Tongue (tissue), 2 donors: ENCODE measurements around the gene HJURP. TPM values are rescaled to one million over a fixed set of nuclear protein-coding genes. Genes with fewer than 3 reads are reported as not detected.

ENCODE experiments used
- DNase-seq: peaks from one replicate; pipeline ENCODE4 v3.0.0-alpha.2; 2015
- total RNA-seq: library from RNA; depleted of rRNA; stranded (reverse); fragments of >200 nt; gene quantifications from one replicate; pipeline ENCODE4 v1.2.3, GENCODE V29; 2014

The HJURP gene
- total RNA-seq, 1 donor from 2014 or later = 9.8 TPM

DNA sequence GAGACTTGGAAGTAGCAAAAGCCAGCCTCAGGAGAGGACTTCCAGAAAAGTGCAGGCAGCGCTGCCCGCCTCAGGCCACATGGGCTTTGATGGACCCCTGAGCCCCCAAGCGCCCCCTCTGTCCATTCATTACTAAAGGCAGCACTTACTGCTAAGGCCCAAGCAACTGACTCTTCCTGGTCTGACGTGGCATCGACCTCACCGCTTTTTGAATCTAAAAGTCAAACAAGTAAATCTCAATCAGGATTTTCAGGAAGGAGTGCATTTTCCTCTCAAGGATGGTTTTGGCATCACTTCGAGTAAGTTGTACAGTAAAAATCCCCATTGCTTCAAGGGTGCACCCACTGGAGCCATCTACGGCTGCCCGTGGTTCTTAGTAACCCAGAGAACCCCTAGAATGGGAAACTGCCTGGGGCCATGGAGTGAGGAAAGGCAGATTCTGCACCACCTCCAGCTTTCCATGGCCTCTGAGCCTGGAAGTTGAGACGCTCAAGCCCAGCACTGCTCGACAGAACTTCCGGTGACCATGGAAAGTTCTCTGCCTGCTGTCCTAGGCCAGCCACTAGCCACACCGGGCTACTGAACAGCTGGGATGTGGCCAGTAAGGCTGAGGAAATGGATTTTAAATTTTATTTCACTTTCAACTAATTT lies 7.0 kb downstream of the HJURP start:
- no peak for DNase-seq

DNA sequence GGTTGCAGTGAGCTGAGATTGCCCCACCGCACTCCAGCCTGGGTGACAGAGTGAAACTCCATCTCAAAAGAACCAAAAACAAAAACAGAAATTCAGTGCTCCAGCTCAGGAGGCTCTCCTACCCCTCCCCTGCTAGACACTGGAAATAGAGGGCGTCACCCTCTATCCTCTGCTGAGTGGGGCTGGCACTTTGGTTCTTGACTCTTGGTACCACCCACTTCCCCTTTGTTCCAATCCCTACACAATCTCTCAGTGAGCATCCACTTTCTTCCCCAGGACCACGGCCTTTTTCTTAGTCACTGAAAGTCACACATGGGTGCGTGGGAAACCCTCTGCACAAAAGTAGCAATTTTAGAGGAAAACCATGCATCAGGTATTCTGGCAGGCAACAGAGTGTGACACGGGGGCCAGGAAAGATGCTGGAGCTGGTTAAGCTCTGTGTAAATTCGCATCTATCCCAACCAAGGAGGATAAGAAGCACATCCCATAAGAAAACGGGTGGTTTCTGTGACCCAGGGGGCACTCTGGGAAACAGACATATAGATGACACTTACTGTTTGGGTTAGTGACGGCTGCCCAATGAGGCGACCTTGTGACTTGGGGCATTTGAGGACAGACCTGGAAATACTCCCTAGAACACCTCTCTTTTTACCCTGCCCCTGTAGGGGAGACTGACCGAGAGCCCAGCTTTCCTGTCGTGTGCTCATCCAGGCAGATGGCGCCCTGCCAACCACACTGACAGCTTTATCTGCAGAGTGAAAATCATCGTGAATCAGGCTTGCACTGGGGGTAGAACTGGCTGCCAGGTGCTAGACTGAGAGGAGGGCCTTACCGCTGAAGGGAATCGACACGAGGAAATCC lies 7.7 kb downstream of the HJURP start:
- no peak for DNase-seq

DNA sequence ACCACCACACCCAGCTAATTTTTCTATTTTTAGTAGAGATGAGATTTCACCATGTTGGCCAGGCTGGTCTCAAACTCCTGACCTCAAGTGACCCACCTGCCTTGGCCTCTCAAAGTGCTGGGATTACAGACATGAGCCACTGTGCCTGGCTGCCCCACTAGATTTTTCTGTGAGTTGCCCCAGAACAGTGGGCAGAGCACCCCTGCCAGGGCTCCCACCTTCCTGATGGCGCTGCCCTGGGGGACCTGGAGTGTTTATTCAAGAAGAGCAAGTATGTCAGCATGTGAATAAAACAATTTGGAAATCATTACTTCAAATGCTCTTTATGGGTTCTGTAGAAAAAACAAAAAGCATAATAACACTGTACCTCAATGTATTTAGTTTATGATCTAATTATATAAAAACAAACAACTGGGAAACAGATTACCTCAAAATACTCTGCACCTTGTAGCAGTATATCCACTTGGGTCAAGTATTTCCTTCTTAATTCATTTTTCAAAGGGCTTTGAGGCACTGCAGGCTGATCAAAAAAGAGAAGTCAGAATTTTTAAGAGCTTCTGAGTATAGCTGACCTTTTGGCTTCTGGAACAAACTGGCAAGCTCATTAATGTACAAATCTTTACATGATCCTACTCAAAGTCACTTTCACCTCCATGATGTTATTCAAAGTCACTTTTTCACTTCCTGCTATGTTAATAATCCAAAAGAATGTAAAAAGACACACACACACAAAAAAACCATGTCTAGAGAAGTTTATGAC lies 8.9 kb downstream of the HJURP start:
- no peak for DNase-seq

DNA sequence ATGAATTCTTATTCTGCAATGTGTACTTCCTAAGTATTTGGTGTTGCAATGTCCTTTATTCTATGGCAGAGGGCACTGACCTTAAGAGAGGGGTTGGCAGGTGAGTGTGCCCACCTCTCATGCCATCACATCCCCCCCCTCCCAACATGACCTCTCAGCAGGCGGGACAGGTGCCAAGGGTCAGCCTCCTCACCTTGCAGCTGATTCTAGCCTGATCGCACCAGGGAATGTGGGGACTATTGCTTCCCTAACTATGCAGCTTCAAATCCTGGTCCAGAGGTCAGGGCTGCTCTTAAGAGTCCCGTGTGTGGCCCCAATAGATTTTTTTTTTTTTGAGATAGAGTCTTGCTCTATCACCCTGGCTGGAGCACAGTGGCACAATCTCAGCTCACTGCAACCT lies 9.5 kb downstream of the HJURP start:
- DNase-seq = no peak

DNA sequence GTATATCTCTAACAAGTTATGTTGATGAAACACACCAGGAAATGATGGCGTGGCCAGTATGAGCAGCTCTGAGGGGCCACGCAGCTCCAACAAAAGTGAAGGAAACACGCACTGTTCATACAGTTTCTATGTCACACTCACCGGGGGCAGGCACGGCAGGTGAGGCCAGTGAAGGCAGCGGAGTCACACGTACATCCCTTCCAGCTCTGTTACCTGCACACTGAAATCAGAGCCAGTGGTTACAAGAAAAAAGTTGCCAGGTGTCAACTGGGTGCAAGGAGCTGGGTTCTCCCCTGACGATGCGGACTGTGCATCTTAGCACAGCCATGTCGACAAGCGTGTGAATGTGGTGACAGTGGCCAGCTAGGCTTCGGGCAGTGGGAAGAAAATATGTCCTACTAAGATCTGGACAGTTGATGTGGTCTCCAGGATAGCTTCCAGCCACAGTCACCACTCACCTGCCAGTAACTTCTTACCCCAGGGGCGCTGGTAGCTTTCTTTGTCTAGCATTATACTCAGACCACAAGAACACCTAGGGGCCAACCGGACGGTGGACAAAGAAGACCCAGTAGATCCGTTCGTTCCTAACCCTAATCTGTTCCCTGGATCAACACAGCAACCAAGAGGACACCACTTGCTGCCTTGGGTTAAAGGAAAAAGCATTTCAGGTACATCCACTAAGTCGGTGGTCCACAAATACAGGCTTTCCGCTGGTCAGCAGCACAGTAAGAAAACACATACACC lies 10.1 kb downstream of the HJURP start:
- DNase-seq = no peak

DNA sequence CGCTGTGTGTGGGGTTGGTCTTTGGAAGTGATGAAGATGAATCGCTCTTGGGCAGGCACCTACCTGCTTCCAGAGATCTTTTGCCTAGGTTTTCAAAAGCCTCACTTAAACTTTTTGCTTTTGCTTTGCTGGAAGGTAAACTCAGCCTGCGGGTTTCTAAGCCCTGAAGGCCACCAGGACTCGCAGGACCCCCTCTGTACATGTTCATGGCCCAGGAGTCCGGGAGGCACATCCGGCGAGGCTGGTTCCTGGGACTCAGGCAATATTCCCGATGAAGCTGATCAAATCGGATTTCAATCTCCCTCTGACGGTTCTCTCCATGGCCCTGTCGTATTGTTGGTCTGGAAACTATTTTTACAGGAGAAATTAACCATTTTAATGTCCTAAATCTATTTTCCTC lies 13.2 kb downstream of the HJURP start:
- DNase-seq = no peak

DNA sequence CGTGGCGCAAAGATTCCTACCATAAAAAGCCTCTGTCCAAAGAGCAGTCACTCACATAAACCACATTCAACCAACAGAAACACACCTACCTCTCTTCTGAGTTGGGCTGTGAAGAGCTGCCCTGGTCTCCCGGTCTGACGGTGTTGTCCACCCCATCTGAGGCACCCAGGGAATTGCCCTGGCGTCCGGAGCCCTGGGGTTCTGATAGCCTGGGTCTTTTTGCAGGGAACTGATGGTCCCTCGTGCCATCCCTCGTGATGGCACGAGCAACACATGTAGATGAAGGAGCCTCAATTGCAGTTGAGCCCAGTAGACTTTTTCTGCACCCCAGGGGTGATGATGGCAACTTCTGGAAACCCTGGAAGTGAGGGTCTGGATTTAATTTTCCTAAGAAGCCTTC lies 13.8 kb downstream of the HJURP start:
- DNase-seq = no peak

DNA sequence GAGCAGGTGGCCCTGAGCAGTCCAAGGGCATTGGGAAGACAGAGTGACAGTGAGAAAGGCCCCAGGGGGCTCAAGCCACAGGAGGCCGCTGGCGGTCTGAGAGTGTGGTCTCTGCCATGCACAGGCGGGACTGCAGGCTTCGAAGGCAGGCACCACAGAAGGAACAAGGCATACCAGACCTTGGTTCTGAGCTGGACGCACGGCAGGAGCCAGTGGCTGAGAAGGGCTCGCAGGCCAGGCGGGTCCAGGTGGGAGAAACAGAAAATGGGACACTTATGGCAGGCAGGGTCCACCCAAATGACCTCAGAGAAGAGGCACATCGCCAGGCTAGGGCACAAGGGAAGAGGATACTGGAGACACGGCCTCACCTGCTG lies 14.9 kb downstream of the HJURP start:
- no peak for DNase-seq

DNA sequence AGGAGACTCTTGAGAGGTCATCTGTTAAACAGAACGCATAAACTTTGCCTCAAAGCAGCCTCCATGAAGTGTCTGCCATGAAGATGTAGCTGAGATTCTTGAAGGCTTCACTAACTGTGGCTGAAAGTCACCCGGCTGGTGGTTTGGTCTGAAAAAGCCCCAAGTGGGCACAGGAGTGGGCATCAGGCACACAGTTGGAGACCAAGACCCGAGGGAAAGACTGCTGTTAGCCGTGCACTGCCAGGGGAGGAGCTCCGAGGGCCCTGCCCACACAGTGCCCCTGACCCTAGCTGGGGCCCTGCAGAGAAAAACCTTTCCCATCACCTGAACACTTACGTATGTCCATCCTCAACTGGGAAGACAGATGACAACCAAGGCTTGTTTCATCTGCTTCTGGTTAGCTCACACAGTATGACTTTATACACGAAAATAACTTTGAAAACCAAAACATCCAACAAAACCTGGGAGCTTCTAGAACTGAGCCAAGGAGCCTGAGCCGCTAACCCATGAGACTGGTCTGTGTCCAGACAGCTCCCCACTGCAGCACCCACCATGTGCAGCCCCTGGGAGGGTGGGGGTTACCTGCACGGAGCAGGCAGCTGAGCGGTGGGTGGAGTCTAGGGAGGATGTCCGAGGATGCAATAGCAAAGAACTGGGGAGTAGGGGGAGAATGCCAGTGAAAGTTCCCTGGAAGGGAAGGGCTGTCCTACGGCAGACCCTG lies 15.4 kb downstream of the HJURP start:
- no peak for DNase-seq

DNA sequence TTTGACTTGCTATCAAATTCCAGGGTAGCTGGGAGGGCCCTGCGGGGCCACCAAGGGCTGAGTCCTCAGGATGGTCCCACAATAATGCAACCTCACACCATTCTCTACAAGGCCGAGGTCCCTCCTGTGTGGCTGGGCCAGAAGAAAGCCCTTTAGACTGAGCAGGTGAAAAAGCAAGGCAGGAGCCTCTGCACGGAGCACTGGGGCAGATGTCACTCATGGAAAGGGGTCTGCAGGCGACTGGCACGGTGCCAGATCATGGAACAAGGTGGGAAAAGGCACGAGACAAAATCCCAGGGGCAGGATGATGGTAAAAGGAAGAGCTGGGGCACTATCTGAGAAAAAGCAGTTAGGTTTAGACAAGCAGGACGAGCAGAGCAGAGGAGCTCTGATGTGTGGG lies 16.1 kb downstream of the HJURP start:
- no peak for DNase-seq

DNA sequence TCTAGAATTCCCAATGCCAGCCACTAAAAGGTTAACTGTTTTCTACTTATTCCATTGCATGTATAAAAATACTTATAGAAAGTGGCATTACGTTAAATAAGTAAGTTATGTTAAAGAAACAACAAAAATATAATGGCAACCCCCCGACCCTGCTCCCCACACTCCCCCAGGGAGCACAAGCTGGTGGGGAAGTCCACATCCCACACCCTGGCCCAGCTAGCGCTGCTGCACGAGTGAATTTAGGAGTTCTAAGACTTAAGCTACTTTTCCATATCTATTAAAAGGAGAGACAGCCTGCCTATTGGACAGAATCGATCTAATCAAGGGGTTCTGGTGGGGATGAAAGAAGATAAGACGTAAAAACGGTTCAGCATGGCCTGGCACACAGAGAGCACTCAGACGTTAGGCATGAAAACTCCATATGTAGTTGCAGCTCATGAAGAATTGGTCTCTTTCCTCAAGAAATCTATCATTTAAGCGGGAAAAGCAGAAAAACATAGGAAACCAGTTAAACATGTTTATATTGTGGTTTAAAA lies 16.6 kb downstream of the HJURP start:
- DNase-seq = no peak

DNA sequence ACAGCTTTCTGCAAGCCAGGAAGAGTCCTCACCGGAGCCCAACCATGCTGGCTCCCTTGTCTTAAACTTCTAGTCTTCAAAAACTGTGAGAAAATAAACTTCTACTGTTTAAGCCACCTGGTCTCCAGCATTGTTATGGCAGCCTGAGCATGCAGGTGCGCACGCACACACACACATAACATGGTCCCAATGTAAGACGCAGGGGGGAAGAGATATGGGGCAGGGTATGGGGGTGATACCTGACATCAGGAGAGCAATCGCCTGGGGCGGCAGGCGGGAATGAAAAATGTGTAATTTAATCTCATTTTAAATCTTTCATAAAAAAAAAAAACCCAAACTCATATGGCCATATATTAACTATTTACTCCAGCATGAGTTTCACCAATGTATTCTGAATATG lies 18.0 kb downstream of the HJURP start:
- no peak for DNase-seq

DNA sequence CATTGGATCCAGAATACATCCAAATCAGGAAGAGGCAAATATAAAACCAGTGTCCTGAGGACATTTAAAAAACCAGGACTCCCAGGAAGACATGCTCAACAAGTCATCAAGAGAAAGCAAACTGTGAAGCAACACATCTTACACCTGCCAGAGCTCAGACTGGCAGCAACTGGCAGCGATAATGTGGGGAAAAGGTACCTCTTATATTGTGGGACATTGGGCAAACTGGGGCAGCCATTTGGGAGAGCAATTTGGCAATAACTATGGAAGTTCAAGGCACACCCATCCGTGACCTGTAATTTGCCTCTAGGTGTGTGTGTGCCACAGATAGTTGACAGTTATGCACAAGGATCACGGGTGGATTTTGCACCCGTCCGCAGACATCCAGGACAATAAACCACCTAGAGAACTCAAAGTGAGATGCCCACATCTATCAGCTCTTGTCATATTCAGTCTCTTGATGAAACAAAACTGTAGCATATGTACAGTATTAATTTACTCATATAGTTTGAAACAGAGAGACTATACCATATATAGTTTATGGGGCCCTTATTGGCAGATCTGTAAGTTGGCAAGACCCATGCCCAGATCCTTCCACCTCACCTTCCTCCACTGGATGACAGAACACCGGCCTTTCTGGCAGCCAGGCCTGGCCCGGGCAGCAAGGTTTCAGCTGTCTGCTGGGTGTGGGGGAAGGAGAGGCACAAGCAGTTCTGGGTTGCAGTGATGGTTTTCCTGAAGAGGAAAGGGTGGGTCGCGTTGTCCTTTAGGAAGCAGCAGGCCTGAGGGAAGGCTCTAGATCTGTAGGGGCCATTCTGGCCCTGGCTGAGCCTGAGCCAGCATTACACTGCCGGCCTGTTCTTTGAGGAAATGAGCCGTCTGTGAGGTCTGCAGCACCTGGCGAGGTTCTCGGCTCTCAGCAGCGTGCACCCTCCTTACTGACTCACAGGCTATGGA lies 18.8 kb downstream of the HJURP start:
- no peak for DNase-seq

DNA sequence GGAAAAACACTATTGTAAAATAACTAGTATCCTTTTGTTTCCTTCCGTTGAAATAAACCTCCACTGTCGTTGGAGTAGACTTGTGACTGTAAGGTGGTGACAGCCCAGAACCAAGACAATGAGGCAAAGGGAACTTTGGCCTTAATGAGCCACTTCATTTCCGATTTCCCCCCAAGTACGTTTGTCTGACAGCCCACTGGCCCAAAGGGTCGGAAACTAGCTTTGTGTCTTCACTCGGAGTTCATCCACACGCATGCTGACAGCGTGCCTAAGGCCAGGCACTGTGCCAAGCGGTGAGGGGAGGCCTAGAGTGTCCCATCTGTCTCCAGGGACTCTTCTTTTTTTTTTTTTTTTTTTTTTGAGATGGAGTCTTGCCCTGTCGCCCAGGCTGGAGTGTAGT lies 21.0 kb downstream of the HJURP start:
- peak; percentile 58 for DNase-seq

DNA sequence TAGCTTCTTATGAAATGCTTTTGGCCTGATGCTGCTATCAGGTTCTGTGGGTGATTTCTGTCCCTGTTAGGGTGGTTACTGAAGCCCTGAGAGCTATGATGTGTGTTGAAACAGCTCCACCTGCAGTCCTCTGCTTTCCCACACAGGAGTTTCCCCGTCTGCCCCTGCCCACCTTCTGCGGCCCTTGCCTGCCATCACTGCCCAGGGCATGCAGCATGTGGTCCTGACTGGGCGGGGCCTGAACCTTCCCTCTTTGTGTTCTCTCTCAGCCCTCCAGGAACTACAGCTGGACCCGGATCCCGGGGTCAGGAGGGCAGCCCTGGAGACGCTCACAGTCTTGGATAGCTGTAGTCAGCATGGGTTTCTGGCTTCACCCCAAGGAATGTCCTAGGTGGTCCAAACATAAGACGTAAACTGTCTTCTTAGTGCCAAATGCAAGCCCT lies 21.4 kb downstream of the HJURP start:
- DNase-seq = peak; percentile 77

DNA sequence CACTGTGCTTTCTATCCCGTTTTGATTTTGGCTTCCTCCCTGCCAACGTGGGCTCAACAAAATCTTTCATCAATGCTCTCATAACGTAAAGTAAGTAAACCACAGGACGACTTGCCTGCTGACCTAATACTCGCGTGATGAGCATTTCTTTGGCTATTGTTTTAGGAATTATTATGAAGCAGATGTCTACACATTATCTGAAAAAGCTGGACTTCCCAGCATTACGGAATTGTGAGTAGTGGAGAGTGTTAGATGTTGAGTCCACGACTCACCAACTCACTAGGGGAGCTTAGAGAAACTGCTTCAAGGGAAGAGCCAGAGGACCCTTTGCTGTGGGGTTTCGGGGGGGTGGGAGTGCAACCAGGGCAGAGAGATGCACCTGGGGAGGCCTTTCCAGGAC lies 21.9 kb downstream of the HJURP start:
- peak; percentile 46 for DNase-seq

DNA sequence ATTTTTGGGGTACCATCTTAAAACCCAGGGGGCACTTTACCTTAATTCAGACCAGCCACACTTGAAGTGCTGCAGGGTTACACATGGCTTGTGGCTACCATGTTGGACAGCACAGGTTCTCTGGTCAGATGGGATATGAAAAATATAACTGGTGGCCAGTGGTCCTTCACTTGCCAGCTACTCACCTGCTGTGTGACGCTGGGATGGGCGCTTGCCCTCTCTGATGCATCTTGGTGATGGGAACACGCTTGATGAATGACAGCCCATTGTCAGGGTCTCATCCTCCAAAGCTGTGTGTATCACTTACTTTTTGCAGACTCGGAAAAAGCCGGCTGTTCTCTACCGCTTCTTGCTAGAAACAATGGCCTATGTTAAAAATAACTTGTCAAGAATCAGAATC lies 22.5 kb downstream of the HJURP start:
- DNase-seq = no peak

DNA sequence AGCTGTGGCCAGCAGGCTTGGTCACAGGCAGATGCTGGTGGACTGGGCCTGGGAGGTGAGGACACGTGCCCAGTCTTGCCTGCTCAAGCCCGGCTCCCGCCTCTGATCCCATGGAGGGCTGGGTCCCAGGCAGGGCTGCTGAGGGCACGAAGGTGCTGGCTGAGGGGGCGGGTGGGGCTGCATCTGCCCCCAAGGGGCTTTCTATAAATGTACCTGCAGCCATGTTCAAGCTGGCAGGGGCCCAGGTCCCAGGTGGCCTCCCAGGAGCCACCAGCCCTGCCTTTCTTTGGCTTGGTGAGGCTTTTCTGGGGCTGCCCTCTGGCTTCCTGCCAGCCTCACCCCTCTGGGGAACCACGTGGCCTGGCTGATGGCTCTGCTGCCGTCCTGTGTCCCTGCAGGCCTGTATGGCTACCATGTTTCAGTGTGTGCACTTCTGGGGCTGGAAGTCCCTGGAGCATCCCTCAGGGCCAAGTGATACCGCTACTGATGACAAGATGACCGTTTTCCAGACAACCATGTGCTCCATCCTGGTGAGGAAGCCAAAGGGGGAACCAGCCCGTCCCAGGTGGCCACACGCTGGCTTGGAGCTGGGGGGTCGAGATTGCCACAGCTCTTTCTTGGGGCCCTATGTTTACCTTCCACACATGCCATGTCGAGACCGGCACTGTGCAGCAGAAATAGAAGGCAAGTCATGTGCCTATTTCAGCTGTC lies 23.2 kb downstream of the HJURP start:
- DNase-seq = no peak

DNA sequence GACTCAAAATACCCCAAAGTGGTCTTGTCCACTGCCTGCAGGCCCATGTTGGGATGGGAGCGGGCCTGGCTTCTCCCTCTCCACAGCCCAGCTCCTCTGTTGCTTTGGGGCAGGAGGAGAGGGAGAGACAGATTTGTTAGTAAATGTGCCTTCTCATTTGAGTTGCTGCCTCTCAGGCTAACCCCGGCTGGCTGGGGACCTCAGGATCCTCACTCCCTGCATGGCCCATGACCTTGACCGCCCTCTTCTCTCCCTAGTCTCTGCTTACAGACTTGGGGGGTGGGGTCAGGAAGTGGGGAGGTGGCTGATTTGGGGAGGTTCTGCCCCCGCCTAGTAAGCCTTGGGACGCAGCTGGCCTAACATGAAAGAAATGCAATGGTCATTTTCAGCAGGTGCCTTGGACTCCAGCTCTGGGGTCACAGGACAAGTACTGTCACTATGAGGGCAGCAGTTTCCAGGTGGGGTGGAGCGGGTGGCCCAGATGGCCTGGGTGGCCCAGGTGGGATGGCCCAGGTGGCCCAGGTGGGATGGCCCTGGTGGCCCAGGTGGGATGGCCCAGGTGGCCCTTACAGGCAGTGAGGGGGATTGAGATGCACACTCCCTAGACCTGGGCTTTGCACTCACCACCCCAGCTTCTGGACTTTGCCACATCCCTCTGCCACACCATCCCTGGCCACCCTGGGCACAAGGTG lies 24.1 kb downstream of the HJURP start:
- no peak for DNase-seq
